Vagina (tissue), 2 donors: ENCODE measurements around the gene DPF3. TPM values are rescaled to one million over a fixed set of nuclear protein-coding genes. Genes with fewer than 3 reads are reported as not detected.

ENCODE experiments used
- DNase-seq, 2 donors: peaks; one replicate each; pipeline ENCODE4 v3.0.0-alpha.2; 2017; ENCODE audit errors: extremely low spot score in 2 of 2
- H3K27ac ChIP-seq: fragments of 200-600 bp; sonication (generic); one replicate; pipeline ENCODE4 v1.5.1; 2019
- H3K27me3 ChIP-seq: fragments of 200-600 bp; sonication (generic); one replicate; pipeline ENCODE4 v1.5.1; 2019
- H3K36me3 ChIP-seq, 2 donors: fragments of 200-600 bp; sonication (generic); one replicate each; pipeline ENCODE4 v1.5.1; 2017 to 2019
- H3K4me1 ChIP-seq: fragments of 200-600 bp; sonication (generic); one replicate; pipeline ENCODE4 v1.5.1; 2019
- H3K4me3 ChIP-seq, 2 donors: fragments of 200-600 bp; sonication (generic); 1 replicate in 1 of 2; 2 replicates in 1 of 2; pipeline ENCODE4 v1.5.1; 2016 to 2019
- H3K9me3 ChIP-seq: fragments of 200-600 bp; sonication (generic); one replicate; pipeline ENCODE4 v1.5.1; 2019
- CTCF ChIP-seq, 3 experiments: fragments of 450-650 bp in 2 of 3; fragments of 200-600 bp in 1 of 3; sonication (generic) in 1 of 3; IDR thresholded peaks; one replicate each; pipeline ENCODE4 v1.5.1; 2017 to 2019; ENCODE audit warnings: antibody characterized with exemption in 3 of 3, mild to moderate bottlenecking in 2 of 3, moderate library complexity in 2 of 3
- POLR2A ChIP-seq, 2 donors: fragments of 450-650 bp; IDR thresholded peaks; one replicate each; pipeline ENCODE4 v1.6.1; 2017; ENCODE audit warnings: antibody characterized with exemption in 2 of 2, mild to moderate bottlenecking in 2 of 2, moderate library complexity in 2 of 2
- POLR2AphosphoS5 ChIP-seq, 2 donors: sonication (generic); formaldehyde crosslinking; IDR thresholded peaks; one replicate each; pipeline ENCODE4 v1.9.0; 2017; ENCODE audit warnings: antibody characterized with exemption in 2 of 2, mild to moderate bottlenecking in 2 of 2, low read depth in 1 of 2; ENCODE audit not compliant: insufficient read depth in 1 of 2
- intact Hi-C: fragments of 100-400 bp; cut with DNase I; formaldehyde crosslinking; loops from one replicate; pipeline ENCODE4 v1.15.1; 2023
- total RNA-seq: library from RNA; depleted of rRNA; stranded (reverse); fragments of >200 nt; gene quantifications from one replicate; pipeline ENCODE4 v1.2.3, GENCODE V29; 2016

Gene DPF3
- total RNA-seq, 1 donor from 2014 or later: not detected

- H3K27me3 ChIP-seq: no peaks in the 10 kb centered on the region
- no peak for DNase-seq
- H3K9me3 ChIP-seq: no peaks in the 10 kb centered on the region
- no peak overlapping the region for H3K4me3 ChIP-seq
- no peaks in the 10 kb centered on the region for H3K36me3 ChIP-seq
- TF ChIP-seq POLR2A (IDR thresholded peaks at IDR 0.05): no peak
- no peak for TF ChIP-seq CTCF (IDR thresholded peaks at IDR 0.05)
- TF ChIP-seq POLR2AphosphoS5 (IDR thresholded peaks at IDR 0.05; ENCODE audit: insufficient read depth in 1 of 2, low read depth in 1 of 2): no peak
- intact Hi-C loops: no loop called here
- no peaks in the 10 kb centered on the region for H3K4me1 ChIP-seq
- H3K27ac ChIP-seq: no peak overlapping the region
Observed at GRCh38 chr14:72852194-72852593, 41.7 kb downstream of the DPF3 start.

DNA sequence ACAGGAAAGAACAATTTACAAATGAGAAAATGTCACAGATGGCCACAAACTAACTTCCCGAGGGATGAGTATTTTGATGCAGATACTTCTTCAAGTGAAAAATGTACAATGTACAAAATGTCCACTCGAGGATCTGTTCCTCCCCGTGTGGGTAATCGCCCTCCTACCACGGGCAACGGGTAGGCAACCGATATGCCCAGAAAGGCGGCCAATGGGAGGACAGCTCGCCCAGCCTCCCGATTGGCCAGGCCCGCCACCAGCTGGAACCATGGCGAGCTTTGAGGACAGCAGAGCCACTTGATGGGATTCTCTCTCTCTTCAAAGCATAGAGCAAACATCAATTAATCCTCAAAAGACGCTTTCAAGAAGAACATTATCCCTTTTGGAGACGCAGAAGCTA is 42.3 kb downstream of the DPF3 start:
- Histone ChIP-seq H3K4me1 (no peaks in the 10 kb centered on the region), H3K27ac (no peak overlapping the region), H3K4me3 (no peak overlapping the region), H3K36me3 (no peaks in the 10 kb centered on the region), H3K27me3 (no peaks in the 10 kb centered on the region), H3K9me3 (no peaks in the 10 kb centered on the region)
- no peak for DNase-seq
- TF ChIP-seq POLR2A (IDR thresholded peaks at IDR 0.05) (no peak), CTCF (IDR thresholded peaks at IDR 0.05) (no peak), POLR2AphosphoS5 (IDR thresholded peaks at IDR 0.05; ENCODE audit: insufficient read depth in 1 of 2, low read depth in 1 of 2) (no peak)
- intact Hi-C loops: no loop called here

DNA sequence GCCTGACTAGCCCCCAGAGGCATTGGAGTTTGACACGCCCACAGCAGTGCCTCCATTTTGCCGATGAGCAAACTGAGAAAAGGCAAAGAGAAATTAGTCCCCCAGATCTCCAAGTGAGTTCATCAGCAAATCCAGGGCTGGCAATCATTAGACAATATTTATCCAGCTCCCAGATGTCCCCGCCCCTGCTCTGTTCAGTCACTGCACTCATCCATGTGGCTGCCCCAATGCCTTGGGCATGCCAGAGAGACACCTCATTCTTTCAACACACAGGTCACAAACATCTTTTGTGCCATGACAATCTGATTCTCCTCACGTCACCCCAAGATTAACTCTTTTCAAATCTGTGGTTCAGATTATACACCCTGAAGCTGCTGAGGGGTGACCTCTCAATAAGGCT is 43.5 kb downstream of the DPF3 start:
- no peak overlapping the region for H3K4me3 ChIP-seq
- H3K27ac ChIP-seq: no peak overlapping the region
- intact Hi-C loops: no loop called here
- no peaks in the 10 kb centered on the region for H3K4me1 ChIP-seq
- TF ChIP-seq POLR2AphosphoS5 (IDR thresholded peaks at IDR 0.05; ENCODE audit: insufficient read depth in 1 of 2, low read depth in 1 of 2): no peak
- no peak for TF ChIP-seq POLR2A (IDR thresholded peaks at IDR 0.05)
- TF ChIP-seq CTCF (IDR thresholded peaks at IDR 0.05): no peak
- H3K9me3 ChIP-seq: no peaks in the 10 kb centered on the region
- no peak for DNase-seq
- no peaks in the 10 kb centered on the region for H3K36me3 ChIP-seq
- H3K27me3 ChIP-seq: no peaks in the 10 kb centered on the region

DNA sequence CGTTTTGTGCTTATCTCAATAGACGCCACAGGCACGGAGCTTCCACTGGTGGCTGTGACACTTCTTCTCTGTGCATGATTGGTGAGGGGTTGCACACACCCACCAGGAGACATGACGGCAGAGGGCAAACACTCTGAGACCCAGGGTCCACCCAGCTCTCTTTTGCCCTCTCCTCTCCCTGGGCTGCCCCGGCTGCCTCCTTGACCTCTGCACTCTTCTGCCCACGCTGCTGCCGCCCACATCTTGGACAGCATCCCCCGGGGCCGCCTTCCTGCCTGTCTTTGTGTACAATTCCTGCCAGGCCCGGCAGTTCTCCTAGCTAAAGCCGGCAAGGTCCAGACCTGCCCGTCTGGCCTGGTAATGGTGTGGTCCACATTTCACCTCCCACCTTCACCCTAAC is 44.7 kb downstream of the DPF3 start:
- H3K27ac ChIP-seq: no peak overlapping the region
- H3K27me3 ChIP-seq: no peaks in the 10 kb centered on the region
- intact Hi-C loops: no loop called here
- H3K9me3 ChIP-seq: no peaks in the 10 kb centered on the region
- no peaks in the 10 kb centered on the region for H3K4me1 ChIP-seq
- no peaks in the 10 kb centered on the region for H3K36me3 ChIP-seq
- no peak overlapping the region for H3K4me3 ChIP-seq
- no peak for DNase-seq
- no peak for TF ChIP-seq POLR2AphosphoS5 (IDR thresholded peaks at IDR 0.05; ENCODE audit: insufficient read depth in 1 of 2, low read depth in 1 of 2)
- no peak for TF ChIP-seq POLR2A (IDR thresholded peaks at IDR 0.05)
- TF ChIP-seq CTCF (IDR thresholded peaks at IDR 0.05): no peak

- Histone ChIP-seq H3K4me3 (no peak overlapping the region), H3K4me1 (no peaks in the 10 kb centered on the region), H3K9me3 (no peaks in the 10 kb centered on the region), H3K36me3 (no peaks in the 10 kb centered on the region), H3K27ac (no peak overlapping the region), H3K27me3 (no peaks in the 10 kb centered on the region)
- intact Hi-C loops: no loop called here
- TF ChIP-seq POLR2AphosphoS5 (IDR thresholded peaks at IDR 0.05; ENCODE audit: insufficient read depth in 1 of 2, low read depth in 1 of 2) (no peak), CTCF (IDR thresholded peaks at IDR 0.05) (no peak), POLR2A (IDR thresholded peaks at IDR 0.05) (no peak)
- DNase-seq: no peak
Observed at GRCh38 chr14:72847721-72848120, 46.2 kb downstream of the DPF3 start.
